Measurements from ENCODE around the gene LRRC7. TPM values are rescaled to one million over a fixed set of nuclear protein-coding genes. Genes with fewer than 3 reads are reported as not detected.

Gene LRRC7
- total RNA-seq, 1 experiment from 2014 or later = not detected

DNA sequence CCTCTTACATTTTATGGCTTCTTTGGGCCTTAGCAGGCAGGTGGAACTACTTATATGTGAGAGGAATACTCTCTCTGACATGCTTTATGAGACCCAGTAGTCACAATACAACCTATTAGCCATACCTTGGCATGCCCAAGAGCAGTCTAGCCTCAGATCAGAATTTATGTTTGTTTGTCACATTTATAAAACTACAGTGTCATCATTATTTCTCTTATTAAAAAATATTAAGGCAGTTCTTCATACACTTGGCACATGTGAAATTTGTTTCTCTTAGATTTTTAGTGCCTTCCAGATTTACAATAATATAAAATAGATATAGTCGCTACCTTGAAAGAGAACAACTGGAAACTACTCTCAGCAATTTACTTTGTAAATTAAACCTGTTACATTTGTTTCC lies 519.2 kb downstream of the LRRC7 start:
- DNase-seq (ENCODE audit: low read depth) = no peak

DNA sequence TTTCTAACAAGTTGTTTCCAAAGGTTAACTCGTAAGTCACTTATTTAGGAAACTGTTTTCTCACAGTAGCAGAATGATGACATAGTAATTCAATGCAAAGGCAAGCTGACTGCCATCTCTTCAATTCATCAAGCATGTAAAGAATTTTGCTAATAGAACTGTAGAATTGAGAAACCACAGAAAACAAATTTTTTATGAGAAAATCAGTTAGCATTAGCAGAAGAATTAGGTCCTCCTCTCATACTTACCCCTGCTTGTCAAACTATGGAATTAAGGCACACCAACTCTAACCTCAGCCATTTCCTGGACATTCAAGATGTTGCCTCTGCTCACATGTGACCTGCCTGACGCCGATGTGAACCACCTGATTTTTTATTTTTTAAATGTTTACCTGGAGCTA lies 522.4 kb downstream of the LRRC7 start:
- no peak for DNase-seq (ENCODE audit: low read depth)

DNA sequence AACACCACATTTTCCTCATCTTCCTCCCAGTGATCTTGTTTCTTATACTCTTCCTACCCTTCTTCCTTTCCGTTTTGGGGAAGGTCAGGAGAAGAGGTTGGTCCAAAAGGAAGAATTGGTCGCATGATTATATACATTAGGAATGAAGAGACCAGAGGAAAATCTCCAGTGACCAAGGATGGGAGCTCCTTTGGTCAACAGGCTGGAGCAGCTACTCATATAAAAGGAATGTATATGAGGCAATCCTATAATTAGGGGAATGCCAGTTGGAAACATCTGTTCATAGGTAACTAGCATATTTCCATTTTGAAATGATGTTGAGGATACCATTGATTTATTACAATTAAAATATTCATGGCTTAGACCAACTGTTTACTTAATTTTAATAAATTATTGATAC lies 523.2 kb downstream of the LRRC7 start:
- DNase-seq (ENCODE audit: low read depth) = peak; percentile 81

DNA sequence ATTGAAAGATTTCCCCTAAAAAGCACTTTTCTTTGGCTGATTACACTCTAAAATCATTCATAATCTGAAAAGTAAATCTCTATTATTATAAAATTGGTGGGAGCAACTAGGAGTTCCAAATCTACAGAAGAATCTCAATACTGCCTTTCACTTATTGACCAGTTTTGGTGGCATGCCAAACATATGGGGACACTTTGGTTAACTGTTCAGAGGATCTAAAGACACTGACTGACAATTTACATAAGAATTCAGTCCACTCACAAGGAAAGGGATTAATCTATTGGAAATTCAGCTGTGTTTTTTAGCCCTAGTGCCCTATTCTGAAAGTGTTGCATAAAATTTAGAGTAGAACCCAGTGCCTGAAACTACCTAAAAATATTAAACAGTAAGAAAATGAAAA lies 524.1 kb downstream of the LRRC7 start:
- DNase-seq (ENCODE audit: low read depth) = no peak

DNA sequence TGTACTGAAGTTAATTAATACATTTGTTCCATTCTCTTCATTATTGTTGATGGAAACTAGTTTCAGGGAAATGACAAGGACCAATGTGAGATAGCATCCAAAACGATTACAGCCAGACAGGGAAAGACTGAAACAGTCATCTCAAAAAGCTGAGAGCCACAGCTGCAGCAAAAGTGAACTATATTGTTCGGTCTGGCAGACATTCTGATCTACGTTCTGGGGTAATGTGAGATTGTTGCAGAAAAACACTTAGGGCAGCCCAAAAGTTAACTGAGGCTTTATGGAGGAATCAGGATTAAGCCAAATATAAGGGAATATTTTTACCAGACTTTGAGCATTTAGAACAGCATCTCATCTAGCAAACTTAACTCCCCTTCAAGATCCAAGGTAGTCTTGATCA lies 524.8 kb downstream of the LRRC7 start:
- no peak for DNase-seq (ENCODE audit: low read depth)

DNA sequence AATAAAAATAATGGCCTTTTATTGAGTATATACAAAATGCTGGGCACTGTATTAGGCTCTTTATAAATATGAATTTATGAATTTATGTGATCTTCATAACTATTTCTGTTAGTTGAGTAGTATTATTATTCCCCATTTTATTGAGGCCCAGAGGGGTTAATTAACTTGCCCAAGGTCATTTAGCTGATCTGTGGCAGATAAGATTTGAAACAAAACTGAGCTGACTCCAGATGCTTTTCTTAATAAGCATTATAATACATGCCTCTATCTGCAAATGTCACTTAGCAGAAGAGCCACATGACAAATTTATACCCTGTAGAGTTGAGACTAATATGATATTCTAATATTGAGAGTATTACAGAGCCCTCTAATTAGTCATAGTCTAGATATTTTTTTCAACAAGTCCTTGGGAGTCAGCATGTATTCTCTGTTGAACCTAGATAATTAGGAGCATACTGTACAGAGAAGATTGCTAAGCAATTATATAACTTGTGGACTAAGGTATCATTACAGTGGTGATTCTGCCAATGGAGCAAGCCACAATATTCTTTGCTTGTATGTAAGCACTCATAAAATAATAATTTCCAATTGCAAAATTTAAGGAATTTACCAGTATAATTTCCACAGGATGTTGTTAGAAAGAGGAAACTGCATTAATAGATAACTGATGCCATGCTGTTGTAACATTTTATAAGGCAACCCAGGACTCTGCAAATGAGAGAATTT lies 525.7 kb downstream of the LRRC7 start:
- DNase-seq (ENCODE audit: low read depth) = no peak

DNA sequence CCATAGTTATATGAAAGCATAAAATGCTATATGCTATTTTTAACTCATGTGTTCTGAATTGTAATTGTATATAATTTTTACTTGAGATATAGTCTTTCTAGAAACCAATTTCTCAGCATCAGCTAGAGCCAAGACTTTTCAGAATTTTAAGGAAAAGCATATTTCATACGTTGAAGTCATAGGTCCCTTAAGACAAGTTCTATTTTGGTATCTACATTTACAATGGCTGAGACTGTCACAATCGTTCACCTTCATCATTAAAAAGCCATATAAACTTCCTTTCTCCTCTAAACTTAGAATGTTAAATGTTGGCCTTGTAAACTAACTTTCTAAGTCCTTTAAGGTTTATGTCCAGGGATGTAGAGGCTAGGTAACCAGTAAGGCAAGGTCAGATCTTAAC lies 533.5 kb downstream of the LRRC7 start:
- DNase-seq (ENCODE audit: low read depth) = no peak

DNA sequence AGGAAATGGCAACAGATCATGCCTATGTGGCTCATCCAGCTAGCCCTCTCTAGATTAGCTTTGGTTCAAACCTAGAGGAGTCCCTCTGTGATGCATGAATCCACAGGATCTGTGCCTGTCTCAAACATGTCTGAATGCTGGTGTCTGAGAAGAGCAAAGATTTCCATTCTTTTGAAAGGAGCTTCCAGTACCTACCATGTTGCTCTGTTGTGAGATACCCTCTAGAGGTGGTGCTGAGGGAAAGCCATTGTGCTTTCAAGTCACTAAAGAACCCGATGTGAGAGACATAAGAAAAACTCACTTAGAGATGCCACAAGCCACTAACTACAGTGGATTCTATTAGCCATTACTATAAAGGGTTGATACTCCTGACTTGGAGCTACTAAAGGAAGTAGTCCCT lies 534.1 kb downstream of the LRRC7 start:
- no peak for DNase-seq (ENCODE audit: low read depth)

DNA sequence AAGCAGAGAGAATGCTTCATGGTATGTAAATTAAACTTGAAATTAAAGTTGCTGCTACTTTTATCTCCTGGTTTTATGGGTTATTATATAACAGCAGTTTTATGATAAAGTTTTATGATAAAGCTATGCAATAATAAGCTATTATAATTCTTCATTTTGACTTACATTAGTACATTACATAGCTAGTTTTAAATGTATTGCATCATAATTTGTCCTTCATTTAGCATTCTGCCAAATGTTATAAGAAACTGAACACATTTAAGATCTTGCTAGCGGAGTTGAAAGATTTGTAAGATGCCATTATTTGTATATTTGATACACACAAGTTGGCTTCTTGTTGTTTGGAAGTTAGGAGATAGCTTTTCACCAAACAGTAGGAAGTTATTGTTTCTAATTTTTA lies 536.0 kb downstream of the LRRC7 start:
- no peak for DNase-seq (ENCODE audit: low read depth)

DNA sequence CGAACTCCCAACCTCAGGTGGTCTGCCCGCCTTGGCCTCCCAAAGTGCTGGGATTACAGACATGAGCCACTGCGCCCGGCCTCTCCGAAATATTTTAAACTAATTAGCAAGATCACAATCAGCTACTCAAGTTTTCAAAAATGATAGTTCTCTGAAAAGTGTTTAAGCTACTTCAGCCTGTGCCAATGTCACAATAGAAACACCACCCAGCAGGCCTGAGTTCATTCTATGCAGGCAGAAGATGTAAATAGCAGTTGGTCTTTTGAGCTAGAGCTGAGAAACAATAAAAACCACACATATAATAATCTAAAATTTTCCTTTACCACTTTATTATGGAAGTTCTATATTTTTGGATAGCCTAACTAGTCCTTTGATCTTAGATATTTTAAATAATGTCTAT lies 541.5 kb downstream of the LRRC7 start:
- DNase-seq (ENCODE audit: low read depth) = no peak

DNA sequence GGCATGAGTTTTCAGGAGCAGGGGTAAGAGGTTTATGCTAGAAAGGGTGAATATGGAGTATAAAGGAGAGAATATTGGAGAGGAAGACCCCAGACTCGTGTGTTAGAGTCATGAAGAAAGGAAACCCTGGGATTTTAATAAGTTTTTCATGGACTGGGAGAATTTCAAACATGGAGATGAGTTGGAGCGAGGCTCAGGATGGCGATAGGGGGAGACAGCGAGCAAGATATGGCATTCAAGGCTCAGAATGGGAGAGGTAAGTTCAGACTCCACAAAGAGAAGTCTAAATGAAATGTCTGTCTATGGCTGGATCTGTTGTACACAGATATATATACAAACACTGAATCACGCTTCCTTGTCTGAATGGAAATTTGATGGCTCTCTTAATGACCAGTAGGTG lies 545.1 kb downstream of the LRRC7 start:
- DNase-seq (ENCODE audit: low read depth) = no peak

DNA sequence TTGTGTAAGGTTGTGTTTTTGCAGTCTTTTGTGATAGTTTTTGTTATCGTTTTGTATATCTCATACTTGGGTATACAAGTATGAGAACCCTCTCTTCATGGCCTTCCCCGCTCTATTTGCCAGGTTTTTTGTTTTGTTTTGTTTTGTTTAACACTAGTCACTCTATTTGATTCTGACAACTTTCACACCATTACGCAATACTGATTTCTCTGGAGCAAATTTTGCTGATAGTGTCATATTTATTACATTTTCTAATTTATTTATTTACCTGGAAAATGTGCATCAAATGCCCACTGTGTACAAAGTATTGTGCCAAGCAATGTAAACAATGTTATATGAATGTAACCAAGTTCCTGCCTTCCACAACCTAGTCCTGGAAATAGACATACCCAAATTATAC lies 547.6 kb downstream of the LRRC7 start:
- DNase-seq (ENCODE audit: low read depth) = no peak

DNA sequence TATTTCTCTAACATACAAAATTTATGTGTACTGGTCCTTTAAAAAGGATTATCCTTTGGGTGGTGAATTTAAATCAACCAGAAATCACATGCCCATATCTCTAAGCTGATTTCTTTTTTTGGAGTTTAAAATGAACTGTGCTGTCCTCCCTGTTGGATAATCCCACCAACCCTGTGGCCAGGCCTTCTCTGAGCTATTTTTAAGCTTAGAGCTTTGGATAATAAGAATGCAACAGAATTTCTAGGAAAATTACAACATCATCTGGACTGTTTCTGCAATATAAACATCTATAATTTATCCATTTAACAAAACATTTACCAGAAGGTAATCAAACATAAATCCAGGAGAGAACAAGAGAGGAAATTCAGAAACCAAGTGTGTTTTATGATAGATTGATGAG lies 549.3 kb downstream of the LRRC7 start:
- DNase-seq (ENCODE audit: low read depth) = no peak

DNA sequence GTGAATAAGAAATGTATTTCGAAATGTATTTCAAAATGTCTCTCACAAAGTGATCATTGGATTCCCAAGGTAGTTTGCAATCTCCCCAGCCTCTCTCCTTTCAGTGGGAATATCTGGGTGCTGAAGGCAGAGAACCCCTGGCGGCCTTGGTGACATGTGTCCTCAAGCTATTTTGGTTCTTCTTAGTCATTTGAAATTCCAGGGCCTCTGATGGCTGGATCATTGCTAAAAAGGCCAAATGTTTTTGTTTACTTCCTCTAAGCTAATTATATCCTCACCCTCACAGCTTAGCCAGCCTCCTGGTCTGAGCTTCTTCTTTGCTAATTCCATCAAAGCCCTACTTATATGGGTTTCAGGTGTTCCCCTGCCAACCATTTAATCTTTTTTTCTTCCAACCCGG lies 566.4 kb downstream of the LRRC7 start:
- no peak for DNase-seq (ENCODE audit: low read depth)

DNA sequence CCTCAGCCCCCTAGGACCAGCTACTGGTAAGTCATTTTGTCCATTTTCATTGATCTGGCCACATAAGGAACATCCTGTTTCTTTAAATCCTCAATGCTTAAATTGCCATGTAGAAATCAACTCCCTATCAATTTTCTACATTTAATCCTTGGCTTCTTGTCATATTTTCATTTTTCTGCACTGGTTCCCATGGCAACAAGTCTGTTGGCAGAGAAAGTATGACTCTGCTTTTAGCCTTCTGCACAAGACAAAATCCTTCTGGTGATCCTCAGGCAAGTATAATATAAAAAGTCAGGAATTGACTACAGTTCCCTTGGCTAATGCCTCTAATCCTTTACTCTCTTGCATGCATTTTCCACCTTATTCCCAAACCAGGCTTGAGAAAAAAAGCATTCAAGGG lies 572.6 kb downstream of the LRRC7 start:
- peak; percentile 5 for DNase-seq (ENCODE audit: low read depth)

DNA sequence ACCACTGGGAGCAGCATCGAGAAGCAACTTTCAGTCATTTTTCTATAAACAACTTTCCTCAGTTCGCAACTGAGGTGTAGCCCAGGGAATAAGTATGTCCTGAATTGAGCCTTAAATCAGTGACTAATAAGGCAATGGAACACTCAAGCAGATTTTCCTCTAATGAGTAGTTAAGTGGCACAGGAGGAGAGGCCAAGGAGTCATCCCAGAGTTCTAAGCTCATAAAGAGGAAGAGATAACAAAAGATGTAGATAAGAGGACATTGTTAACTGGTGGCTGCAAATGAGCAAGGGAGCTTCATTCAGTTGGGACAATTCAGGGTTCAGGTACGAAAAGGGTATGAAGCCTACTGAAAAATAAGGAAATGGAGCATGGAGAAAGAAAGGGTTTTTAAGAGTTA lies 573.2 kb downstream of the LRRC7 start:
- DNase-seq (ENCODE audit: low read depth) = no peak

DNA sequence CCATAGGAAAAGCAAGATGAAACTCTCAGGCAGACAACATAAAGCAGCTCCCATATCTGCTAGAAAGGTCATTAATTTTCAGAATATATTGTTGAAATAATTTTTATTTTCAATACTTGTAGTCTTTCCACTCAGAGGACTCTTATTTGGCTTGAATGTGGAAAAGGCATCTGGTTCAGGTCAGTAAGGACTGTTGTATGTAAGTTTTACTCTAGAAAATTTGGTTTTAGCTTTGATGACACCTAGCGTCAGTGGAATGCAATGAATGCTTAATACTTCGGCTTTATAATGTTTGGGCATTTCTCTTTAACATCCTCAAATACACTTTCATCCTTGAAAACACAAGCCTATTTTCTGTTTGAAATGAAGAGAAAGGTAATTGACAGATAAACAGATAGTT lies 574.4 kb downstream of the LRRC7 start:
- peak; percentile 4 for DNase-seq (ENCODE audit: low read depth)

DNA sequence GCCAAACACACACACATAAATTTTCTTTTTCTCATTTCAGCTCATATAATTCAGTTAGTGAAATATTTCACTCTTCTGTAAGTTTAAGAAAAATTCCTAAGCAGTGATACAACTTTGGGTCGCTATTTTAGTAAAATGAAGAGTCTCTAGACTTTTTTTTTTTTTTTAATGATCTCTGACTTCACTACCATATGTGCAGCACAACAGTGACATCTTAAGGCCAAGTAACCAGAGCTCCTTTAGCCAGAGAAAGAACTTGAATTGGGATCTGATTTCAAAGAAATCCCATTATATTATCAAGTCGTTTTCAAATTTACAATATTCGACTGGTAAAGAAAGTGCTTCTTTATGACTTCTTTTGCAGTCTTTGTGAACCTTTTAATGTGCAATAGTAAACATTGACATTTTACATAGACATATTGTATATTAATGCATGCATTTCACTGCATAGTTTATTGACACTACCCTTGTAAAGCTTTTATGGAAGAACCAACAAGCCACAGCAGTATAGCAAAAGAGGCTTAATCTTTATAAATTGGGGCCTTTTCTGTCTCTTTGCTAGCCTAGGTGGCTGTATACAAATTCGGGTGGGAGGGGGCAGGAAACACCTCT lies 575.4 kb downstream of the LRRC7 start:
- peak; percentile 36 for DNase-seq (ENCODE audit: low read depth)

DNA sequence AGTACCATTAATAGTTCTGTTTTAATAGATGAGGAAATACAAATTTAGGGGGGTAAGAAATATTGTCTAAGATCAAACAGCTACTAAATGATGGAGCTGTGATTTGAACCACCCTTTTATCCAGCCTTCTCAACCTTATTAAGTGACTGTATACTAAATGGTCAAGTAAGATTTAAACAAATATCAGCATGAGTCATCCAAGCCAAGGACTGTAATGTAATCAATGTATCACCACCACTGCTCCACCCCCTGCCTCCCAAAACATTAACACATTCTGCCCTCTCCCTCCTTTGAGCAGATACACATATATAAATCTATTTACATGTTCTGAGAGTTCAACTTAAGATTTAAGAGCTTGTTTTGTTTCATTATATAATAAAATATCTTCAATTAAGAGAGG lies 578.8 kb downstream of the LRRC7 start:
- DNase-seq (ENCODE audit: low read depth) = peak; percentile 36

DNA sequence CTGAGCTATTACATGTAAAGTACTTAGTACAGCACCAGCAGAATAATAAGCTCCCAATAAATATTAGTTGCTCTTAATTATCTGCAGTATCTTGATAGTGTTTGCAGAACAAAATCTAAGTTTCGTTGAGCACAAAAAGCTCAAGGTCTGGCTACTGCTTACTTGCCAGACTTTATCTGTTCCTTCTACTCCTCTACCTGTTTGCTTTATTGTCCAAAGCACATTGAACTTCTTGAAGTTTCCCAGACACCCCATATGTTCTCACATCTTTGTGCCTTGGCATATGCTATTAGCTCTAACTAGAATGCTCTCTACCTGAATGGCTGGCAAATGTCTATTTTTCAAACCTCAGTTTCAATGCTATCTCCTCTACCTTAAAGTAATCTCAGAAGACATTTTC lies 582.7 kb downstream of the LRRC7 start:
- no peak for DNase-seq (ENCODE audit: low read depth)

DNA sequence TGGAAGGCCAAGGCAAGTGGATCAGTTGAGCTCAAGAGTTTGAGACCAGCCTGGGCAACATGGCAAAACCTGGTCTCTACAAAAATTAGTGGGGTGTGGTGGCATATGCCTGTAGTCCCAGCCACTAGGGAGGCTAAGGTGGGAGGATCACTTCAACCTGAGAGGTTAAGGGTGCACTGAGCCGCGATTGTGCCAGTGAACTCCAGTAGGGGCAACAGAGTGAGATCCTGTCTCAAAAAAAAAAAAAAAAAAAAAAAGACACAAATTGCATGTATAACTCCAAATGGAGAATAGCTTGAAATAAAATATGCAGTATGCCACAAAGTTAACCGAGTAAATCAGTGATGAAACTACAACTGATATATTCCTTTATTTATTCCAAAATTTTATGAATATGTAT lies 586.0 kb downstream of the LRRC7 start:
- DNase-seq (ENCODE audit: low read depth) = no peak

DNA sequence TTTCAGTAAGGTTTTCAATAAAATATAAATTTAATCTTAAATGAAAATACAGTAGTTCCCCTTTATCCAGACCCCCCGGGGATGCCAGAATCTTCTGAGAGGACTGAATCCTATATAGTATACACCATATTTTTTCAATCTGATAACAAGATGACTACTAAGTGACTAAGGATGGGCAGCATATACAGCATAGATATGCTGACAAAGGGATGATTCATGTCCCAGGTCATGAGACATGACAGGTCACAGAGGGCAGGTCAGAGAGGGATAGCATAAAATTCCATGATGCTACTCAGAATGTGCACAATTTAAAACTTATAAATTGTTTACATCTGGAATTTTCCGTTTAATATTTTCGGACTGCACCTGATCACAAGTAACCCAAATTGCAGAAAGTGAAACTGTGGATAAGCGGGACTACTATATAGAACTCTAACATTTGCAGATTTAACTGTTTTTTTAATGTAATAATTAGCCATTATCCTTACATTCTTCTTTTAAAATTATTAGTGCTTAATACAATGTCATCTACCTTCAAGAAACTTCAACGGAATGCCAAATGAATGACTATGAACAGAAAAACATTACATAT lies 588.9 kb downstream of the LRRC7 start:
- DNase-seq (ENCODE audit: low read depth) = peak; percentile 60

DNA sequence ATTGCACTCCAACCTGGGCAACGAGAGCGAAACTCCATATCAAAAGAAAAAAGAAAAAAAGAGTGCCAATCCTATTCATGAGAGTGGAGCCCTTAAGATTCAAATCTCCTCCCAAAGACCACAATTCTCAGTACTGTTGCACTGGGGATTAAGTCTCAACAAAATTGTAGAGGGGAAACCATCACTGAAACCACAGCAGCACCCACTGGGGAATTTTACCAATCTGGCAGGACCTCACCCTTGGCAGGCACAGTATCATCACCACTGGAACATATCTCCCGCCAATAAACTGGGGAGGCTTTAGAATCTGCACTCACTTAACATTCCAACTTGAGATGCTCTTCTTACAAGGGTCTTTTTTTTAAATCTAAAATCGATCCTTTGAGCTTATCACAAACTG lies 596.6 kb downstream of the LRRC7 start:
- no peak for DNase-seq (ENCODE audit: low read depth)
